Activated CD8-positive, alpha-beta T cell treated with anti-CD3 and anti-CD28 coated beads, Interleukin-2, amount 10 ng/mL, durations not matched to agents 7 days and 5 days (primary cell): Measurements from ENCODE around the gene GNG4. TPM values are rescaled to one million over a fixed set of nuclear protein-coding genes. Genes with fewer than 3 reads are reported as not detected.
A peak's percentile ranks its signal among the peaks of the same experiment; 100 is the strongest.

Source experiments
- ATAC-seq: fragments of 150-1000 bp; cut with Tn5 transposase; one replicate; pipeline ENCODE4 v1.10.0; 2021; ENCODE audit warnings: moderate library complexity
- CTCF ChIA-PET: fragments of 350-600 bp; sonication (Branson Sonifier 250); formaldehyde crosslinking; loops from one replicate; lab custom pipeline; 2021; ENCODE audit warnings: antibody characterized with exemption; lab: Charles Lee
- POLR2A ChIA-PET: fragments of 350-600 bp; sonication (Branson Sonifier 250); formaldehyde crosslinking; loops from one replicate; lab custom pipeline; 2021; ENCODE audit warnings: antibody characterized with exemption; lab: Charles Lee
- DNase-seq: peaks from one replicate; pipeline ENCODE4 v3.0.0-alpha.2; 2020
- H3K27ac Mint-ChIP-seq: one replicate; pipeline ENCODE4 v1.8.0; 2021; ENCODE audit warnings: mild to moderate bottlenecking, mixed read lengths
- H3K27me3 Mint-ChIP-seq: one replicate; pipeline ENCODE4 v1.8.0; 2021; ENCODE audit warnings: low read depth, mixed read lengths
- H3K36me3 Mint-ChIP-seq: one replicate; pipeline ENCODE4 v1.8.0; 2021; ENCODE audit warnings: low read depth, mixed read lengths
- H3K4me1 Mint-ChIP-seq: one replicate; pipeline ENCODE4 v1.8.0; 2021; ENCODE audit warnings: low read depth, mixed read lengths
- H3K4me3 Mint-ChIP-seq: one replicate; pipeline ENCODE4 v1.8.0; 2021; ENCODE audit warnings: mild to moderate bottlenecking, mixed read lengths
- H3K9me3 Mint-ChIP-seq: one replicate; pipeline ENCODE4 v1.8.0; 2022; ENCODE audit warnings: mixed read lengths; ENCODE audit not compliant: insufficient read depth
- total RNA-seq, 2 experiments: library from RNA; stranded (reverse); gene quantifications; one replicate each; pipeline ENCODE4 v1.2.3, GENCODE V29; 2021

The GNG4 gene
- total RNA-seq, 2 experiments from 2014 or later: 0.23 TPM; not detected in 1

- Mint-ChIP-seq H3K27me3 (no peaks in the 10 kb centered on the region), H3K4me1 (peaks cover 7% of the 10 kb centered on the region), H3K9me3 (peaks cover 38% of the 10 kb centered on the region), H3K4me3 (no peak overlapping the region), H3K27ac (no peak overlapping the region), H3K36me3 (peaks cover 69% of the 10 kb centered on the region)
- ATAC-seq (no peak), DNase-seq (no peak)
- CTCF ChIA-PET: no interaction called here
- POLR2A ChIA-PET: no interaction called here
These were observed 20.7 kb upstream of the GNG4 start for GRCh38 chr1:235670157-235670776.

GRCh38 chr1:235669277-235669676 lies 19.7 kb upstream of the GNG4 start:
- no peak overlapping the region for H3K27ac Mint-ChIP-seq
- ChIA-PET POLR2A (no interaction called here), CTCF (no interaction called here)
- no peaks in the 10 kb centered on the region for H3K27me3 Mint-ChIP-seq
- H3K4me1 Mint-ChIP-seq: peaks cover 1% of the 10 kb centered on the region
- no peak for ATAC-seq
- H3K9me3 Mint-ChIP-seq: peaks cover 33% of the 10 kb centered on the region
- no peak for DNase-seq
- H3K36me3 Mint-ChIP-seq: peaks cover 62% of the 10 kb centered on the region
- H3K4me3 Mint-ChIP-seq: no peak overlapping the region

GRCh38 chr1:235663628-235664027 lies 14.0 kb upstream of the GNG4 start:
- Mint-ChIP-seq H3K9me3 (no peaks in the 10 kb centered on the region), H3K27ac (no peak overlapping the region), H3K4me3 (no peak overlapping the region), H3K27me3 (no peaks in the 10 kb centered on the region), H3K36me3 (peaks cover 22% of the 10 kb centered on the region), H3K4me1 (peaks cover 1% of the 10 kb centered on the region)
- ChIA-PET CTCF (interaction anchor here (1.1 kb wide), 1 partner anchor 63 kb away, joined by 3 read pairs; no protein-coding TSS in a partner anchor), POLR2A (no interaction called here)
- DNase-seq (no peak), ATAC-seq (no peak)

GRCh38 chr1:235661568-235661967 lies 12.0 kb upstream of the GNG4 start:
- ChIA-PET CTCF (interaction anchor here (0.8 to 1.2 kb wide), 3 partner anchors 10 to 148 kb away, joined by 3 read pairs; no protein-coding TSS in a partner anchor), POLR2A (no interaction called here)
- DNase-seq (no peak), ATAC-seq (no peak)
- no peaks in the 10 kb centered on the region for H3K4me1 Mint-ChIP-seq
- no peak overlapping the region for H3K27ac Mint-ChIP-seq
- no peaks in the 10 kb centered on the region for H3K27me3 Mint-ChIP-seq
- H3K4me3 Mint-ChIP-seq: no peak overlapping the region
- no peaks in the 10 kb centered on the region for H3K9me3 Mint-ChIP-seq
- H3K36me3 Mint-ChIP-seq: peaks cover 18% of the 10 kb centered on the region

GRCh38 chr1:235659186-235659771 lies 9.7 kb upstream of the GNG4 start:
- no peaks in the 10 kb centered on the region for H3K4me1 Mint-ChIP-seq
- no peak overlapping the region for H3K27ac Mint-ChIP-seq
- ChIA-PET CTCF (no interaction called here), POLR2A (no interaction called here)
- ATAC-seq (no peak), DNase-seq (no peak)
- peaks cover 16% of the 10 kb centered on the region for H3K36me3 Mint-ChIP-seq
- H3K4me3 Mint-ChIP-seq: no peak overlapping the region
- H3K9me3 Mint-ChIP-seq: no peaks in the 10 kb centered on the region
- H3K27me3 Mint-ChIP-seq: peaks cover 7% of the 10 kb centered on the region

- Mint-ChIP-seq H3K4me1 (no peaks in the 10 kb centered on the region), H3K4me3 (no peak overlapping the region), H3K27me3 (peaks cover 17% of the 10 kb centered on the region), H3K36me3 (peaks cover 9% of the 10 kb centered on the region), H3K9me3 (no peaks in the 10 kb centered on the region), H3K27ac (no peak overlapping the region)
- CTCF ChIA-PET: interaction anchor here (0.9 to 1.4 kb wide), 3 partner anchors 60 to 314 kb away, joined by 3 to 4 read pairs (median 3); no protein-coding TSS in a partner anchor
- ATAC-seq (no peak), DNase-seq (no peak)
- POLR2A ChIA-PET: no interaction called here
These were observed 8.4 kb upstream of the GNG4 start for GRCh38 chr1:235657747-235658526.

GRCh38 chr1:235657269-235657668 lies 7.7 kb upstream of the GNG4 start:
- no peak overlapping the region for H3K4me3 Mint-ChIP-seq
- H3K27me3 Mint-ChIP-seq: peaks cover 23% of the 10 kb centered on the region
- no peak for ATAC-seq
- H3K9me3 Mint-ChIP-seq: no peaks in the 10 kb centered on the region
- H3K27ac Mint-ChIP-seq: no peak overlapping the region
- peaks cover 5% of the 10 kb centered on the region for H3K36me3 Mint-ChIP-seq
- ChIA-PET CTCF (interaction anchor here (0.9 to 1.4 kb wide), 3 partner anchors 60 to 315 kb away, joined by 3 to 4 read pairs (median 3); no protein-coding TSS in a partner anchor), POLR2A (no interaction called here)
- no peaks in the 10 kb centered on the region for H3K4me1 Mint-ChIP-seq
- no peak for DNase-seq

GRCh38 chr1:235652364-235652763 lies 2.8 kb upstream of the GNG4 start:
- H3K27me3 Mint-ChIP-seq: peaks cover 52% of the 10 kb centered on the region

GRCh38 chr1:235651170-235651806 lies 1.7 kb upstream of the GNG4 start:
- ChIA-PET CTCF (no interaction called here), POLR2A (interaction anchor here (1.4 kb wide), 1 partner anchor 10 kb away, joined by 3 read pairs; no protein-coding TSS in a partner anchor)
- H3K27me3 Mint-ChIP-seq: peaks cover 63% of the 10 kb centered on the region
- H3K4me1 Mint-ChIP-seq: peaks cover 16% of the 10 kb centered on the region
- no peaks in the 10 kb centered on the region for H3K9me3 Mint-ChIP-seq
- ATAC-seq: no peak
- H3K4me3 Mint-ChIP-seq: peak overlapping the region; percentile 45
- no peak for DNase-seq
- no peak overlapping the region for H3K27ac Mint-ChIP-seq
- peaks cover 3% of the 10 kb centered on the region for H3K36me3 Mint-ChIP-seq

More at GRCh38 chr1:235652364-235652763, 2.8 kb upstream of the GNG4 start:
- Mint-ChIP-seq H3K27ac (no peak overlapping the region), H3K4me1 (peaks cover 13% of the 10 kb centered on the region), H3K9me3 (no peaks in the 10 kb centered on the region), H3K4me3 (no peak overlapping the region), H3K36me3 (peaks cover 3% of the 10 kb centered on the region)
- ChIA-PET CTCF (no interaction called here), POLR2A (no interaction called here)
- ATAC-seq (no peak), DNase-seq (no peak)

GRCh38 chr1:235650341-235651169 lies 971 bp upstream of the GNG4 start:
- Mint-ChIP-seq H3K27me3 (peaks cover 69% of the 10 kb centered on the region), H3K9me3 (no peaks in the 10 kb centered on the region), H3K36me3 (peaks cover 3% of the 10 kb centered on the region), H3K4me1 (peaks cover 17% of the 10 kb centered on the region), H3K4me3 (peak overlapping the region; percentile 45), H3K27ac (no peak overlapping the region)
- no peak for DNase-seq
- ChIA-PET POLR2A (interaction anchor here (1.4 kb wide), 1 partner anchor 9 kb away, joined by 3 read pairs; no protein-coding TSS in a partner anchor), CTCF (no interaction called here)
- ATAC-seq: peak; percentile 33

GRCh38 chr1:235648954-235649367 lies 623 bp downstream of the GNG4 start:
- POLR2A ChIA-PET: no interaction called here
- H3K9me3 Mint-ChIP-seq: no peaks in the 10 kb centered on the region
- H3K27ac Mint-ChIP-seq: no peak overlapping the region
- peaks cover 3% of the 10 kb centered on the region for H3K36me3 Mint-ChIP-seq
- ATAC-seq: peak; percentile 81
- peak; percentile 76 for DNase-seq
- CTCF ChIA-PET: interaction anchor here (0.8 to 1.1 kb wide), 3 partner anchors 48 to 323 kb away, joined by 3 to 5 read pairs (median 3); partner anchors contain the start of gene B3GALNT2
- H3K27me3 Mint-ChIP-seq: peaks cover 65% of the 10 kb centered on the region
- peak overlapping the region; percentile 71 for H3K4me3 Mint-ChIP-seq
- H3K4me1 Mint-ChIP-seq: peaks cover 17% of the 10 kb centered on the region
